NCI-H345 (cell line): ENCODE results near the gene DPF1.

Experiments
- DNase-seq: peaks from one replicate; lab custom pipeline; 2025; lab: John Stamatoyannopoulos, UW

The DPF1 gene

GRCh38 chr19:38197937-38198704 is 25.9 kb downstream of the DPF1 start:
- DNase-seq = no peak

GRCh38 chr19:38196948-38197656 is 26.9 kb downstream of the DPF1 start:
- DNase-seq = no peak

- DNase-seq = no peak
Measured at GRCh38 chr19:38196245-38196837, 27.7 kb downstream of the DPF1 start.

- no peak for DNase-seq
Measured at GRCh38 chr19:38195237-38195636, 28.8 kb downstream of the DPF1 start.

GRCh38 chr19:38194061-38194701 is 29.8 kb downstream of the DPF1 start:
- DNase-seq = peak; percentile 73

- peak; percentile 90 for DNase-seq
Measured at GRCh38 chr19:38193445-38193844, 30.6 kb downstream of the DPF1 start.

- no peak for DNase-seq
Measured at GRCh38 chr19:38191747-38192146, 32.3 kb downstream of the DPF1 start.

GRCh38 chr19:38190793-38191192 is 33.2 kb downstream of the DPF1 start:
- DNase-seq = no peak

GRCh38 chr19:38190061-38190460 is 34.0 kb downstream of the DPF1 start:
- no peak for DNase-seq

GRCh38 chr19:38185562-38185961 is 38.5 kb downstream of the DPF1 start:
- DNase-seq = no peak

GRCh38 chr19:38184815-38185214 is 39.2 kb downstream of the DPF1 start:
- no peak for DNase-seq

- no peak for DNase-seq
Measured at GRCh38 chr19:38183251-38183897, 40.6 kb downstream of the DPF1 start.

- DNase-seq = no peak
Measured at GRCh38 chr19:38182536-38183210, 41.3 kb downstream of the DPF1 start.

GRCh38 chr19:38180071-38180470 is 44.0 kb downstream of the DPF1 start:
- no peak for DNase-seq

- no peak for DNase-seq
Measured at GRCh38 chr19:38175422-38175821, 48.6 kb downstream of the DPF1 start.

GRCh38 chr19:38173291-38174041 is 50.6 kb downstream of the DPF1 start:
- peak; percentile 98 for DNase-seq

GRCh38 chr19:38172001-38172400 is 52.0 kb downstream of the DPF1 start:
- DNase-seq = no peak

GRCh38 chr19:38170334-38170733 is 53.7 kb downstream of the DPF1 start:
- DNase-seq = peak; percentile 97

GRCh38 chr19:38168637-38169036 is 55.4 kb downstream of the DPF1 start:
- DNase-seq = no peak

- DNase-seq = no peak
Measured at GRCh38 chr19:38165335-38165734, 58.7 kb downstream of the DPF1 start.

GRCh38 chr19:38164526-38164925 is 59.5 kb downstream of the DPF1 start:
- DNase-seq = no peak
